Uterus (tissue), 4 donors: ENCODE measurements around the gene TUSC1. TPM values are rescaled to one million over a fixed set of nuclear protein-coding genes. Genes with fewer than 3 reads are reported as not detected.

ENCODE experiments used
- DNase-seq, 2 donors: peaks; one replicate each; pipeline ENCODE4 v3.0.0-alpha.2; 2019 to 2020
- H3K27ac ChIP-seq, 2 donors: fragments of 200-600 bp; sonication (generic); 1 replicate in 1 of 2; 2 replicates in 1 of 2; pipeline ENCODE4 v1.5.1; 2016 to 2018
- H3K27me3 ChIP-seq, 2 donors: fragments of 200-600 bp; sonication (generic); one replicate each; pipeline ENCODE4 v1.5.1; 2018 to 2019; ENCODE audit warnings: control low read depth in 1 of 2
- H3K36me3 ChIP-seq, 2 donors: fragments of 200-600 bp; sonication (generic); one replicate each; pipeline ENCODE4 v1.5.1; 2019; ENCODE audit warnings: control low read depth in 1 of 2
- H3K4me1 ChIP-seq, 2 donors: fragments of 200-600 bp; sonication (generic); one replicate each; pipeline ENCODE4 v1.5.1; 2018 to 2019; ENCODE audit warnings: control low read depth in 1 of 2
- H3K4me3 ChIP-seq, 2 donors: fragments of 200-600 bp; sonication (generic); 1 replicate in 1 of 2; 2 replicates in 1 of 2; pipeline ENCODE4 v1.5.1; 2018 to 2019; ENCODE audit warnings: mild to moderate bottlenecking in 1 of 2
- H3K9me3 ChIP-seq, 2 donors: fragments of 200-600 bp; sonication (generic); one replicate each; pipeline ENCODE4 v1.5.1; 2019; ENCODE audit warnings: control low read depth in 1 of 2
- POLR2A ChIP-seq, 2 donors: fragments of 450-650 bp; IDR thresholded peaks; one replicate each; pipeline ENCODE4 v1.6.1; 2016; ENCODE audit warnings: antibody characterized with exemption in 2 of 2, mild to moderate bottlenecking in 1 of 2, moderate library complexity in 1 of 2
- intact Hi-C: fragments of 100-400 bp; cut with DNase I; formaldehyde crosslinking; loops from one replicate; pipeline ENCODE4 v1.15.1; 2023; ENCODE audit warnings: low total_unique reads
- total RNA-seq, 4 donors: library from RNA; depleted of rRNA in 3 of 4; stranded (reverse); fragments of >200 nt in 3 of 4; gene quantifications; one replicate each; pipeline versions ENCODE4 v1.1.0 to v1.2.4, GENCODE V29; 2014 to 2023
- TF ChIP-seq, protein P1 (sequence below), 4 experiments: fragments of 200-600 bp in 2 of 4; fragments of 450-650 bp in 2 of 4; sonication (generic) in 2 of 4; IDR thresholded peaks; one replicate each; pipeline ENCODE4 v1.5.1; 2016 to 2019; ENCODE audit warnings: antibody characterized with exemption in 4 of 4, mild to moderate bottlenecking in 2 of 4, moderate library complexity in 1 of 4
- donor health status: DM: yes; HTN: yes; CAD: no.

TUSC1 gene
- 10 to 100 TPM; 10.9 to 36.4 (median 21.9) TPM for total RNA-seq

DNA sequence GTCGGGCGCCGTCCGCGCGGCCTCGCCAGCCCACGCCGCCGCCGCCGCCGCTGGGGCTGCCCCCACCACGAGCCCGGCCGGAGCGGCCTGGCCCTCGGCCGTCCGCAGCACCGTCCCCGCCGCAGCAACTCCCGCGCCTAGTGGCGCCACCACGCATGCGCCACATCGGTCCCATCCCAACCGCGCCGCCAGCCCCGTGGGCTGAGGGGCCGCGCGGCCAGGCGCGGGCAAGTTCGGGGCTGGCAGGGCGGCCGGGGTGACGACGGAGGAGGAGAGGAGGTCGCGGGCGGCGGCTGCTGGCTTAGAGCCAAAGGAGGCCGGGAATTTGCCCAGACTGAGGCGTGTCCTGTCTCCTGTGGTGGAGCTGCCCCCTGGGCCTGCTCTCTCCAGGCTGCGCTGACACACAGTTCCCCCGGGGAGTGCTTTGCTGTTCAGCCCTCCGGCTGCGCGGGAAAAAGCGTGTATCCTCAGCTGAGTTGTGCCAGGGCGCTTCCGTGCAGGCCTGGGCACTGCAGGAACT, at the start of gene TUSC1:
Gene TUSC1 (minus strand): TSS at position 298 of the 520 bp plus-strand sequence. CDS start 132 bp downstream, at position 166.
- Histone ChIP-seq H3K27me3 (no peaks in the 10 kb centered on the region), H3K36me3 (no peaks in the 10 kb centered on the region), H3K9me3 (no peaks in the 10 kb centered on the region), H3K27ac (peak within 1 kb of the TSS; percentile 90 to 97), H3K4me1 (peaks cover 0 to 6% of the 10 kb centered on the region in 2 donors), H3K4me3 (peak within 1 kb of the TSS; percentile 70)
- intact Hi-C loops: no loop called here
- peak; percentile 86 to 87 for DNase-seq
- TF ChIP-seq, protein P1, sequence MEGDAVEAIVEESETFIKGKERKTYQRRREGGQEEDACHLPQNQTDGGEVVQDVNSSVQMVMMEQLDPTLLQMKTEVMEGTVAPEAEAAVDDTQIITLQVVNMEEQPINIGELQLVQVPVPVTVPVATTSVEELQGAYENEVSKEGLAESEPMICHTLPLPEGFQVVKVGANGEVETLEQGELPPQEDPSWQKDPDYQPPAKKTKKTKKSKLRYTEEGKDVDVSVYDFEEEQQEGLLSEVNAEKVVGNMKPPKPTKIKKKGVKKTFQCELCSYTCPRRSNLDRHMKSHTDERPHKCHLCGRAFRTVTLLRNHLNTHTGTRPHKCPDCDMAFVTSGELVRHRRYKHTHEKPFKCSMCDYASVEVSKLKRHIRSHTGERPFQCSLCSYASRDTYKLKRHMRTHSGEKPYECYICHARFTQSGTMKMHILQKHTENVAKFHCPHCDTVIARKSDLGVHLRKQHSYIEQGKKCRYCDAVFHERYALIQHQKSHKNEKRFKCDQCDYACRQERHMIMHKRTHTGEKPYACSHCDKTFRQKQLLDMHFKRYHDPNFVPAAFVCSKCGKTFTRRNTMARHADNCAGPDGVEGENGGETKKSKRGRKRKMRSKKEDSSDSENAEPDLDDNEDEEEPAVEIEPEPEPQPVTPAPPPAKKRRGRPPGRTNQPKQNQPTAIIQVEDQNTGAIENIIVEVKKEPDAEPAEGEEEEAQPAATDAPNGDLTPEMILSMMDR (IDR thresholded peaks at IDR 0.05): peak in 3 of 4 experiments; percentile 9 to 57 (median 22)
- peak; percentile 51 to 70 for TF ChIP-seq POLR2A (IDR thresholded peaks at IDR 0.05)

DNA sequence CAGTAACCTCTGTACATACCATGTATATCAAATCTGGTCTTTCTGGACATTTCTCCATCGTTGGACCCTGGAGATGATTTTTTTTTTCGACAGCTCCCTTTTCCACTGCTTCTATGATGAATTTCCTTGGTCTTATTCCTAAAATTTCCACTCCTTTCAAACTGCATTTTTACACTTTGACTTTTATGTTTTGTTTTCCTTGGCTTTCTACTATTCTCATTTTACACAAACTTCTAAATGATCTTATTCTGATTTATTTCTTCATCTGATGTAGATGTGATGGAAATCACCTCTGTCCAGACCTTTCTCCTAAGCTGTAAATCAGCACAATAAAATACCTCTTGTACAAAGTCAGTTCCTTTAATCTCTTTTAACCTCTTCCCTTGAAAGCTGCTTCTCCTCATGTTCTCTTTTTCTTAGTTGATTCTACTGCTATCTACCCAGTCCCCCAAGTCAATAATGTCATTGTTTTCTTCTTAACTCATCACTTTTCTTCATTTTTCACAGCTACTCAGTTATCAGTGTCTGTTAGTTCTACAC, 48.7 kb upstream of the TUSC1 start:
- DNase-seq: no peak
- intact Hi-C loops: no loop called here
- Histone ChIP-seq H3K27ac (no peak overlapping the region), H3K4me3 (no peak overlapping the region), H3K4me1 (no peaks in the 10 kb centered on the region), H3K27me3 (no peaks in the 10 kb centered on the region), H3K9me3 (peaks cover 0 to 3% of the 10 kb centered on the region in 2 donors), H3K36me3 (no peaks in the 10 kb centered on the region)
- no peak for TF ChIP-seq POLR2A (IDR thresholded peaks at IDR 0.05)
- TF ChIP-seq, protein P1 (IDR thresholded peaks at IDR 0.05): no peak

DNA sequence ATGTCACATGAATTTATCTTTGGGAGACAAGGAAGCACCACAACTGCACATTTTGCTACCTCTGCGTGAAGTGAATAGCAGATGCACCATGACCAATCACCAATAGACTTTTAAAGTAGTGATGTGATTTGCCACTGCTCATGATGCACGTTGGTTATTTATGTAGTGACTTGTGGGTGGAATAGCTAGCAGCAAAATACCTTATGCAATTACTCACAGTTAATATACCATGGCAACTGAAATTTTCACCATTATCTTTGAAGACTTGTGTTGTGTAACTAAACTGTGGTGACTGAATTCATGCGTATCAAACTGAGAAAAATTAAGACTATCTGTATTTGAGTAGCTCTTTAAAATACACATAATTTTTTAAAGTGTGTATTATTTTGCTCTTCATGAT, 46.2 kb upstream of the TUSC1 start:
- no peak for TF ChIP-seq POLR2A (IDR thresholded peaks at IDR 0.05)
- TF ChIP-seq, protein P1 (IDR thresholded peaks at IDR 0.05): no peak
- Histone ChIP-seq H3K36me3 (no peaks in the 10 kb centered on the region), H3K4me3 (no peak overlapping the region), H3K27me3 (no peaks in the 10 kb centered on the region), H3K27ac (no peak overlapping the region), H3K4me1 (no peaks in the 10 kb centered on the region), H3K9me3 (peaks cover 0 to 3% of the 10 kb centered on the region in 2 donors)
- DNase-seq: no peak
- intact Hi-C loops: no loop called here

DNA sequence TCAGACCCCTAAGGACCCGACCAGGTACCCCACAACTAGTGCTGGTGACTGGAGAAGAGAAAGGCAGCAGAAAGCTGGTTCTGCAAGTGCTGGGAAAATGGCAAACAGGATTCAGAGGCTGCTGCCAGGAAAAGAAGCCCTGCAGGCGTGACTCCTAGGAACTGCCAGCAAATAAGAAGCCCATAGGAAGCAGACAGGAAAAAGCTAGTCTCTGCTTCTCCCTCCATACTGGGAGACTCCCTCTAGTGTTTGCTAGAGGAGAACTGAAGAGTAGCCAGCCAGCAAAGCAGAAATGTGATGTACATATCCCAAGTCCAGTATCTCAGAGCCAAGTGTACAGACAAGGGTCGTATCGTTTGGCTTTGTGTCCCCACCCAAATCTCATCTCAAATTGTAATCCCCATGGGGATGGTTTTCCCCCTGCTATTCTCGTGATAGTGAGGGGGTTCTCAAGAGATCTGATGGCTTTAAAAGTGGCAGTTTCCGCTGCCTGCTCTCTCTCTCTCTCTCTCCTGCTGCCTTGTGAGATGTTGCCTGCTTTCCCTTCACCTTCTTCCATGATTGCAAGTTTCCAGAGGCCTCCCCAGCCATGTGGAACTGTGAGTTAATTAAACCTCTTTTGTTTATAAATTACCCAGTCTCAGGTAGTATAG, 38.1 kb upstream of the TUSC1 start:
- DNase-seq: no peak
- H3K4me1 ChIP-seq: no peaks in the 10 kb centered on the region
- no peak overlapping the region for H3K27ac ChIP-seq
- no peaks in the 10 kb centered on the region for H3K9me3 ChIP-seq
- no peak overlapping the region for H3K4me3 ChIP-seq
- no peak for TF ChIP-seq POLR2A (IDR thresholded peaks at IDR 0.05)
- TF ChIP-seq, protein P1 (IDR thresholded peaks at IDR 0.05): peak in 2 of 4 experiments; percentile 8 to 34
- no peaks in the 10 kb centered on the region for H3K27me3 ChIP-seq
- no peaks in the 10 kb centered on the region for H3K36me3 ChIP-seq
- intact Hi-C loops: no loop called here

DNA sequence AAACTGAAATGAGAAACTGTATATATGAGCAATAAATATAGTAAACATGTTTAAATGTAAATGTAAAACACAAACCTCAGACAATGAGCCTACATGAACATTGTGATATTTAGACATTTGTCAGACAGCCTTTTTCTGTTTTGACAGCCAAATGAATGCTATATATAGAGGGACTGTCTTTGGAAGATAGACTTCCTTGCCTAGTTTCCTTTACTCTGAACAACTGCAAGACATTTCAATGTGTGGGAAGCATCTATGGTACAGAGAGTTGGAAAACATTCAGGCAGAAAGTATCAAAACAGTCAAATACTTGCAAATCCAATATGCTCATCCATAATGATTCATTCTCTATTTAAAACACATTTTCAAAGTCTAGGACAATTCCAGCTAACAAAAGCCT, 31.7 kb upstream of the TUSC1 start:
- Histone ChIP-seq H3K36me3 (no peaks in the 10 kb centered on the region), H3K27me3 (no peaks in the 10 kb centered on the region), H3K4me1 (no peaks in the 10 kb centered on the region), H3K4me3 (no peak overlapping the region), H3K9me3 (no peaks in the 10 kb centered on the region), H3K27ac (no peak overlapping the region)
- DNase-seq: no peak
- TF ChIP-seq, protein P1 (IDR thresholded peaks at IDR 0.05): no peak
- no peak for TF ChIP-seq POLR2A (IDR thresholded peaks at IDR 0.05)
- intact Hi-C loops: no loop called here
